OCI-LY1 (cell line): ENCODE data around the gene GUCA2B.

Experiments
- CTCF ChIP-seq: fragments of 200-600 bp; sonication (generic), shearing (Covaris generic); IDR thresholded peaks from 2 replicates; pipeline ENCODE4 v1.5.1; 2017; ENCODE audit warnings: mild to moderate bottlenecking, antibody characterized with exemption, low read length, moderate library complexity, mixed read lengths
- EZH2 ChIP-seq: fragments of 200-600 bp; sonication (generic), shearing (Covaris generic); IDR thresholded peaks from 2 replicates; pipeline ENCODE4 v1.8.0; 2017; ENCODE audit warnings: borderline replicate concordance, mixed run types, mild to moderate bottlenecking, antibody characterized with exemption, low read length, moderate library complexity, mixed read lengths

- TF ChIP-seq CTCF (no peak), EZH2 (no peak)
Measured at GRCh38 chr1:42154685-42155084, 1.5 kb downstream of the GUCA2B start.
